ENCODE results near the gene BOD1L1.

BOD1L1 gene

DNA sequence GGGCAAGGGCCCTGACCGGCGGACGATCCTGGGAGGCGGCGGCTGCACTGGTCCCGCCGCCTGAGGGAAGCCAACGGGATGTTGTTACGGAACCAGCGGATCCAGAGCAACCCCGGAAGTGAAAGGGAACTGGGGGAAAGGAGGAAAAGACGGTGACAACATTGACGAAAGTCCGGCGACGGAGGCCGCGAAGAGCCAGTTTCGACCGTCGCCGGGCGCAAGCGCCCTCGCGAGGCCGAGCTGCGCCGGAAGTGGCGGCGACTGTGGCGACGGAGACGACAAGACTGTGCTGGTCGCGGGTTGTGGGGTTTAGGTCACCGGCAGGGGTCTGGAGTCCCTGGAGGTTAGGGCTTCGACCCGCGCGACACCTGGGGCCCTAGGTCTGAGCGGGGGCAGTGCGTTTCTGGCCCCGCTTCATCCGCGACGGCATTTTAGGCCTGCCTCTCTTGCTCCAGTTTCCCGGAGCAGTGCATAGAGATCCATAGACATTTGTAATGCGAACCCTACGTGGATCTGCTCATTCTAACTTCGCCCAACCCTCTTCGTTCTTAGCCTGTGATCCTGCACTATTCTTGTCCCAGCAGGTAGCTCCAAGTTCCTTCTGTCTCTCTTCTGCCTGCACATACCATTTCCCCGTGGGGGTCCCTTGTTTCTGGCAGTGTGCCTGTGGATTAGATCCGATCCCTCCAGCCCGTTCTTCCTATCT lies at the start of gene BOD1L1:
TSS of gene BOD1L1 (minus strand) at position 120 of the 706 bp plus-strand sequence. CDS start 138 bp downstream, outside the sequence.
- peak; percentile 85 for DNase-seq

DNA sequence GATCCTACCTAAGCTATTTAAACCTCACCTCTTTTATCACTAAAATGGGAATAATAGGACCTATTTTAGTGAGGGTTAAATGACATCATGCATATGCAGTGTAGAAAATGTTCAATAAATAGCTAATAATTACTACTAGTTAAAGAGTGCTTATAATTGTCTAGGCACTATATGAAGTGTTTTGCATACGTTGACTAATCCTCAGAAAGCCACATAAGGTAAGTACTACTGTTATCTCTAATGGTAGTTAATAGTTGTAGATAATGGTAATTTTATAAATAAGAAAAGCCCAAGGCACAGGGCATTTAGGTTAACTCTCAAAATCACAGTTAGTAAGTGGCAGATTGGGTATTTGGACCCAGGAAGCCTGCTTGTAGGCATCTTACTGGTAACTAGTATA lies 47.4 kb upstream of the BOD1L1 start:
- DNase-seq = no peak

DNA sequence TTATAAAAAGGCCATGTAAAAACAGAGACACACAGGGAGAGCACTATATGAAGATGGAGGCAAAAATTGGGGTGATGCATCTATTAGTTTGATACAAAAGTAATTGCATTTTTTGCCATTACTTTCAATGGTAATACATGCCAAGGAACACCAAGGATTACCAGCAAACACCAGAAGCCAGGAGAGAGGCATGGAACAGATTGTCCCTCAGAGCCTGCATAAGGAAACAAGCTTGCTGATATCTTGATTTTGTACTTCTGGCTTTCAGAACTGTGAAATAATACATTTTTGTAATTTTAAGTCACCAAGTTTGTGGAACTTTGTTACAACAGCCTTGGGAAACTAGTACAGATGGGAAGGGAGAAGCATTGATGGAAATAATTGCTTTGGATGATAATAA lies 45.6 kb upstream of the BOD1L1 start:
- no peak for DNase-seq

DNA sequence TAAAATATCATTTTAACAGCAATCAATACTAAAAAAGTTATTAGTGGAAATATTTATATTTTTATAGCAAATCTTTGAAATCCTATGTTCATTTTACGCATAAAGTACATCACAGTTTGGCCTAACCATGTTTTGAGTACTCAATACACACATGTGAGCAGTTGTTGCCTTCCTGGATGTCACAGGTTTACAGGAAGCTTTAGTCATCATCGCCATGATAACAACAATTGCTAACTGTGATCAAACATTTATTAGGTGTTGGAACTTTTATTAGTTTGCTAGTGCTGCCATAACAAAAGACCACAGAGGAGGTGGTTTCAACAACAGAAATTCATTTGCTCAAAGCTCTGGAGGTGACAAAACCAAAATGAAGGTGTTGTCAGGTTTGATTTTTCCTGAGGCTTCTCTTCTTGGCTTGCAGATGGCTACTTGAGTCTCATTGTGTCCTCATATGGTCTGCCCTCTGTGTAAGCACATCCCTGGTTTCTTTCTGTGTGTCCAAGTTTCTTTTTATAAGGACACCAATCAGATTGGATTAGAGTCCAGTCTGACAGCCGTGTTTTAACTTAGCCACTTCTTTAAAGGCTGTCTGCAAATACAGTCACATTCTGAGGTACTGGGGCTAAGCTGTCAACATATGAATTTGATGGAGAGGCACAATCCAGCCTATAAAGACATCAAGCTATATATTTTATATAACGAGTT lies 43.1 kb upstream of the BOD1L1 start:
- DNase-seq = no peak

DNA sequence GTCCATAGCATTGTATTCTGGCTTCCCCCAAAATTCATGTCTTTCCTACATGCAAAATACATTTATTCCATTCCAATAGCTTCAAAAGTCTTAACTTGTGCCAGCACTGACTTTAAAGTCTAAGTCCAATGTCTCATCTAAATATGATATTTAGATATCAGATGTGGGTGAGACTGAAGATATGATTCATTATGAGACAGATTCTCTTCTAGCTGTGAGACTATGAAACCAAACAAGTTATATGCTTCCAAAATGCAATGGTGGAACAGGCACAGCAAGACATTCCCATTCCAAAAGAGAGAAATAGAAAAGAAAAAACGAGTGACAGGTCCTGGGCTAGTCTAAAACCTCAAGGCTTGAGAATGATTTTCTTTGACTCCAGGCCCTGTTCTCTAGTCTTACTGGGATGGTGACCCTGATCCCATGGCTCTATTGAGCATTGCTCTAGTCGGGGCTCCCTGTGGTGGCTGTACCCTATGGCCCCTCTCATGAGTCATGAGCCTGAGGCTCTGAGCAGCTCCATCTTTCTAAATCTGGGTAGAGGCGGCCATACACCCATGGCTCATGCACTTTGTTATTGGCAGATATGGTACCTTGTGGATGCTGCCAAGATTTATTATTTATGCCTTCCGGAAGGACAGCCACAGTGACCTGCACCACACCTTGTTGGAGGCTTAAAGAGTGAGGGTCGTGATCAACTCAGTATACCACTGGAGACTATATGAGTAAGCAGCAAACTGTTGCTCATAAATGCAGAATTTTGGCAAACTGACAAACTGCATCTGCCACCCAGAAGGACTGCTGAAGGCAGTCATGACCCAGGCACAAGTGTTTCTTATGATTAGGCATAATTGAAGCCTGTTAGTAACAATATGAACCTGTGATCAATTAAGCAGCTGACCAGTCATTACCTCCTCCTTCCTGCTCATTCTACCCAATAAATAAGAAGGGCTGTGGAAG lies 38.5 kb upstream of the BOD1L1 start:
- no peak for DNase-seq

DNA sequence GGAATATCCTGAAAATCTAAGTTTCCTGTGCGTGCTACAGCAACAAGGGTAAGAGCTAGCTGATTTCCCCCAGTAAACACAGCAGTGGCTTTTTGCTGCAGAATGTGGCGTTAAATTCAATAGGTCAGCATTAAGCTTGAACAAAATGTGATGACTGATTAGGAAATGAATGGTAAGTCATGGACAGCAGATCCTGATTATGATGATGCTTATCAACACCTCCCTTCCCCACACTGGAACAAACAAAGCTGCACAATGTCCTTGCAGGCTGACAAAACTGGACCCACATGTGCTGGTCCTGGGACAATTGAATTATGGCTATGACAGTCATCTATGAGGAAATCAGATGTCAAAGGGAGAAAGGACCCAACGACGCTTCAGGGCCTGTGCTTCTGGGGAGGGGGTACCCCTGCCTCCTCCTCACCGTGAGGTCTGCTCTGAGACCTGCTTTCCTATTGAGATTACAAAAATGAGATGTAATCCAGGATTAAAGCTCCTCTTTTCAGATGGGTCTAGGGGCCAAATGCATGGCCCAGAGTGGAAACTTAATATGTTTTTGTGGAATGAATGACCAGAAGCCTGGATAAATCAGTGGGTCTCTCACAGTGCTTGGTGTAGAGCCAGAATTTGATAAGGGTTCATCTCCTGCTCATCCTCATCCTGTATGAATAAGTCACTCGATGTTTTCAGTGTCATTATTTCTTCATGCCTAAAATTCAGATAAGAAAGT lies 32.0 kb upstream of the BOD1L1 start:
- DNase-seq = no peak

DNA sequence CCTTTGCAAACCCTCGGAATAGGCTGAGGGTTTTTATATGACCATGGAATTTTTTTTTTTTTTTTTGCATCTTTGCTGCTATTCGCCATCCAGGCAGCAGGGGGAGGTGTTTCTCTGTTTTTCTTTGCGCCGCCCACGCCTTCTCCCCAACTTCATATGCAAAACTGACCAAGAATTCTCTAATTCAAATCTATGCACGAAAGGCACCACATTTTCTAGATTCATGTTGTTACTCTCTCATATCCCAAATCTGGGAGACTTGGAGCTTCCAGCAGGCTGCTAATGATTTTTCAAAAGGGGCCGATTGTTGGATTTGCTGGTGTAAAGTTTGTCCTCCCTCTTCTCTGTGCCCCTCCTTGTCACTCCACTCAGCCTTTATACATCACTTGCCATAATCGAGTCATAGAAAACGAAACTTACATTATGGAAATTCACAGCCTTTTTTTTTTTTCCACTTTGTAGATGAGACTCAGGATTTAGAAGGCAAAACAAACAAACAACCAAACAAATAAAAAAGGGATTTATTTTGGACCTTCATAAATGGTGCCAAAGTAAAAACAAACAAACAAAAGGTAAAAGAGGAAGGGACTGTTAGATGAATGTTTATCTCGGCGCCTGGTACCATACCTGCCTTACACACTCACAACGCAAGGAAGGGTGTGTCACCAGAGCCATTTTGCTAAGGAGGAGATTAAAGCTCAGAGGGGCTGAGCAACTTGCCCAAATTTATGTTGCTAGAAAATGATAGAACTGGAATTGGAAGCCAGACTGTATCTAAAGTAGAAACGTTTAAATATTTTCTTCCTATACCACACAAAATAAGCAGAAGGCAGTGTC lies 29.3 kb upstream of the BOD1L1 start:
- DNase-seq = peak; percentile 68

DNA sequence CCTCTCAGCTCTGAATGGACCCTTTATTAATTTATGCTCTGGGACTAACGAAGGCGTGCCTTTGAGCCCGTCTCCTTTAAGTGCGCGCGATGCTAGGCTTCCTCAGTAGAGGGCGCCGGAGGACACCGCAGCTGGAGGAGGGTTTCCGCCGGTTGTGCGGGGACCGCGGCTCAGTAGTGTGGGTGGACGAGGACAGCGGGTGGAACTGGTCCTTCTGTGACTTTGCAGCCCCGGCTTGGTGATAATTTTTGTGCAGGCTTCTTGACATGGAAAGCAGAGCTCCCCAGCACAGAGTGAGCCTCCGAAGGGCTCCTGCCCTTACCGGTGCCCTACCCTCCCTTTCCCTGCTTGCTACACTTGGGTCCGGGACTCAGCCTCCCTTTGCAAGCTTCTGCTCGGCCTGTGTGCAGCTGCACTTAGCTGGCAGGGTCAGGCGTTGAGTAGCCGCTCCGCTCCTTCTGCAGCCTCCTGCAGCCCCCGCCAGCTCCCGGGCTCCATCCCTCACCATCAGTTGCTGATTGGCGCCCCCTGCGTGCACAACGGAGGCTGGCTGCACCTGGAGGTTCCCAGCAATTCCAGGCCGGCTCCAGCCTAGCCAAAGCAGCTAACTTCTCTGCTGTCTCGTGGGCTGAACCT lies 26.8 kb upstream of the BOD1L1 start:
- peak; percentile 82 for DNase-seq

DNA sequence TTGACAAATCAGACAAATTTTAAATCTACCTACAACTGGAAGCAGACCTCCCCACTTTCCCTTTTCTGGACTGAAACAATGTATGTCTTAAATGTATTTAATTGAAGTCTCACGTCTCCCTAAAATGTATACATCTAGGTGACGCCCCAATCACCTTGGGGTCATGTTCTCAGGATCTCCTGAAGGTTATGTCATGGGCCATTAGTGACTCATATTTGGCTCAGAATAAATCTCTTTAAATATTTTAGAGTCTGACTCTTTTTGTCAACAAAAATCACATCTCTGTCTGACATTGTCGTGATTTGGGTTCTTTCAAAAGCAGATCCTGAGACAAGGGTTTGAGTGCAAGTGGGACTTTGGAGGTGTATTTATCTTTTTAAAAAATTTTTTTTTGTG lies 26.2 kb upstream of the BOD1L1 start:
- no peak for DNase-seq

DNA sequence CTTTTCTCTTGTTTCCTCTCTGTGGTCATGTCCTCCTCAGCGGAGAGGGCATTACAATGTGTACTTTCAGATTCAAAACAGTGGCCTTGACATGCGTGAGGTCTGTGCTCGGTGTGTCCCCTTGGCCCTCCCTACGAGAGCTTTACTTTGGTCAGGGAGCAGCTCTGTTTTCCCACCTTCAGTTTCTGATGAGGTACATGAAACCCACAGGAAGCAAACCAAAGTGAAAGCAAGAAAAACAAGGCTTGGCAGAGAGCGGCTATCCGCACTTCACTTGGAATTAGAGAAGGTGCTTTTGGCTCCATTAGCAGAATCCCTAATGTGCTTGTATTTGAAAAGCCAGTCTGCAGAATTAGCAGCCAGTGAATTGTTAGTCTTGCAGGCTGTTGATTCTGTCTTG lies 19.5 kb upstream of the BOD1L1 start:
- DNase-seq = no peak

DNA sequence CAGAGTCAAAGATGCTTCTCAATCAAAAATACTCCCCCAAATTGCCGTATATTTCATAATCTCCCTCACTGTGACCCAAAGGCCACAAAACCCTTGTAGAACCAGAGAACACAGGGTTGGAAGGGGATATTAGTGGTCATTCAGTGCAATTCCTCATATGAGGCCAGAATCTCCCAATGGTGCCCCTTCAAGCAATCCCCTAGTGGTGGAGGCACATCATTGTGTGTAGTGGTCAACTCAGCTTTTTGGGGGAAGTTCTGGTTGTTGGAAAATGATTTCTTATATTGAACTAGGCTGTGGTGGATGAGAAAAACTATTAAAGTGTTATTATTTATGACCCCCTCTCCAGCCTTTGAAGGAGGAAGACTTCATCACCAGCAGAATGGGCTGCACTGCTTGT lies 17.6 kb upstream of the BOD1L1 start:
- DNase-seq = no peak

DNA sequence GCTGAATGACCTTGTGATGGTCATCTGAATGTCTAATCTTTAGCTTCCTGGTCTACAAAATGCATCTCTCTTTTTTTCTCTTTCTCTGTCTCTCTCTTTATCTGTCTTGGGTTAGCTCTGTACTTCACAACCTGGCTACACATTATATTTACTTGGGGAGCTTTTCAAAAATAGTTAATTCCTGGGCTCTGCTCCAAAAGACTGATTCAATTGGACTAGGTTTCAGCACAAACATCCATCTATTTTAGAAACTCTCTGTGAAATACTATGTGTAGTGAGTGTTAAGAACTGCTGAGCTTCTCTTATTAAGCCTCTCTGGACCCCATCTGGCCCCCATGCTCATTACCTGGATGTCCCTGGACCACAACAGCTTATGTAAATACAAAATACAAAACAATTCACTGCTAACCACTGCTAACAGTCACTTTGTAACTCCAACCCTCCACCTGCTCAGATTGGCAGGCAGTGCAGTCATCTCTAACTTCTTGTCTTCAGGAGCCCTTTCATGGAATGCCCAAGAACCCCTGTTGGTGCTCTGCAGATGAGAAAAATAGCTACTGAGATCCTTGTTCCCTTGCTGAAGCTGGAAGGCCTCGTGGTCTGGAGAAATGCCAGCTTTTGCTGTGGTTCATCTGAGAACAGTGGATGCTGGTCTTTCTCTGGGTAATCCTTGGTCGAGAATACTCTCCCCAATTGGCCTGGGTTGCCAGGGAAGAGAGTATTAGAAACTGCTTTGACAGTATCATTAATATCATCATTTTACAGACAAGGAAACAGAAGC lies 14.8 kb upstream of the BOD1L1 start:
- DNase-seq = no peak

DNA sequence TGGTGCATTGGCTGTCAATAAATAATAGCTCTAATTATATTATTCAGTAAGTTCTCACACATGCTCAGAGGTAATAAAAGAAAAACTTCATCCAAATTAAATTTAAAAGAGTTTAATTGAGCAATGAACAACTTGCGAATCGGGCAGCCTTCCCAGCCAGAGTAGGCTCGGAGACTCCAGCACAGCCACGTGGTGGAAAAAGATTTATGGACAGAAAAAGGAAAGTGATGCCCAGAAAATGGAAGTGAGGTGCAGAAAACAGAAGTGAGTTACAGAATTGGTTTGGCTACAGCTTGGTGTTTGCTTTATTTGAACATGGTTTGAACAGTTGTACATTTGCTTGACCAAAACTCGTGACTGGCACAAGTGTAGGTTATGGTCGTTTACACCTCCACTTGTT lies 13.6 kb upstream of the BOD1L1 start:
- no peak for DNase-seq

DNA sequence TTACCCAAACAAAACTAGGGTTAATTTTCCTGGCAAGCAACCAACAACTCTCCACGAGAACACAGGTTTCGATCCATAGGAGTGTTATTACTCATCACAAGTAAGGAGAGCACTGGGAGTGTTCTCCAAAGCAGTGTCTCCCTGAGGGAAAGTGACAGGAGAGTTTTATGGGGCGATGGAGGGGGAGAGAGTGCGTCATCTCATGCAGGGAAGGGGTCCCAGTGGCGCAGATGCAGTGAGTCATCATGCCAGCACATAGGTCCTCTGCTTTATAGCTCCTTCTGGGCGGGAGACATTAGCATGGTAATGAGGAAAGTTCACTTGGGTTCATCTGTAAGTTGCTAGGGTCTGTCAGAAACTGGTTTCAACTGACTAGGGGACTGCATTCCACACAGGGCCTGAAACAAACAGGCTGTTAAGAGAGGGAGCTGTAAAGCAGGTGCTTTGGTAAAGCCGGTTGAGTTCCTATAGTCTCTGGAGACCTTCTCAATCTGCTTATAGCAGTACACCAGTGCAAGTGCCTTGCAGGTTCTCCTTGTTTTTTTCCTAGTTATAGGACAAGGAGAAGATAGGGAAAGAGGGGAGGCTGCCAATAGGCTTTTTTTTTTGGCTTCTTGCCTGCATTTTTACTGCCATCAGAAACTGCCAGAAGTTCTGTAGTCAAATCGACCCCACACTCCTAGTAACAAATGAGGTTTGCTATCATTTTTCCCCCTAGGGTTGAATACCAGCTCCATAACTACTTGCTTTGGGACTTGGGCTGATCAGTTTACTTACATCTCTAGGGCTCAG lies 12.8 kb upstream of the BOD1L1 start:
- no peak for DNase-seq

DNA sequence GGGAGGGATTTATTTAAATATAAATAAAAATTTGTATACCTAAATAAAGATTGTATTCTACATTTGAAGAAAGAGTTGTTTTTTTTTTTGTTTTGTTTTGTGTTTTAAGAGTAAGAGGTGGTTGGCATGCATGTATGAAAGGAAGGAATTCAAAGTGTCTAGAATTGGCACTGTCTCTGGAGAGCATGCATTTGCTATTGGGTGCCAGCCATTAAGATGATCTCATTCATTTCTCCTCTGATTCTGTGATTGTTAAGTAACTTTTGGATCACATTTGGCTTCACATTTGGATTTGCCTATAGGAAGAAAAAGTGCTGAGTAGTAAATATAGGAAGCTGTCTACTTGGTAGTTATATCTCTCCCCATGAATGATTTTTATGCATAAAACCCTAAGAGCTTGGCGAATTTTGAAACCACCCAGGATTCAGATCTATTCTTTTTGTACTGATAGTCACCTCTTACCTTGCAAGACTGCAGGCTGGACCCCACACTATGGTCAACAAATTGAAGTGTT lies 7.8 kb upstream of the BOD1L1 start:
- DNase-seq = no peak

DNA sequence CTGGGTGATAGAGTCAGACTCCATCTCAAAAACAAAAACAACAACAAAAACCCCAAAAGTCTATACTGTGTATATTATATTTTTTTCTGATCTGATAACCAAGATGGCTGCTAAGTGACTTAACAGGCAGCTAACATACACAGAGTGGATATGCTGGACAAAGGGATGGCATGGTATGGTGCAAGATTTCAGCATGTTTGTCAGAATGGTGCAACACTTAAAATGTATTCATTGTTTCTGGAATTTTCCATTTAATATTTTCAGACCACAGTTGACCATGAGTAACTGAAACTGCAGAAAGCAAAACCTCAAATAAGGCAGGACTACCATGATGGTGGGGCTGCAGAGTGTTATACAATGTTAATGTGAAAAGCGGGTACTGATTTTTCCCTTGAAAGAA lies 6.1 kb upstream of the BOD1L1 start:
- DNase-seq = no peak

DNA sequence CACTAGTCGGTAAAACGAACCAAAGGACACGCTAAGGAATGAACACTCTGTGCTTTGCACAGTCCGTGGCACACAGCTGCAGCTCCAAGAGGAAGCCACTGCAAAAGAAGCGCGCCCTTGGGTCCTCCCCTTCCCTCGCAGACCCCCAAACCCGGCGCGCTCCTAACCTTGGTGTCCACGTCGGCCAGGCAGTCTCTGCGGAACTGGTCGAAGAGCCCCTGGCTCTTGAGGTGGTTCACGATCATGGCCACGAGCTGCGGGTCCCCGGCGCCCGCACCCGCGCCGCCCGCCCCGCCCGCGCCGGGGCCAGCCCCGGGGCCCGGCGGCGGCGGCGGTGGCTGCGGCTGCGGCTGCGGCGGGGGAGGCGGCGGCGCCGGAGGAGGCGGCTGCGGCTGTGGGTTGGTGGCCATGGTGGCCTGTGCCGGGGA lies 333 bp downstream of the BOD1L1 start:
- no peak for DNase-seq

DNA sequence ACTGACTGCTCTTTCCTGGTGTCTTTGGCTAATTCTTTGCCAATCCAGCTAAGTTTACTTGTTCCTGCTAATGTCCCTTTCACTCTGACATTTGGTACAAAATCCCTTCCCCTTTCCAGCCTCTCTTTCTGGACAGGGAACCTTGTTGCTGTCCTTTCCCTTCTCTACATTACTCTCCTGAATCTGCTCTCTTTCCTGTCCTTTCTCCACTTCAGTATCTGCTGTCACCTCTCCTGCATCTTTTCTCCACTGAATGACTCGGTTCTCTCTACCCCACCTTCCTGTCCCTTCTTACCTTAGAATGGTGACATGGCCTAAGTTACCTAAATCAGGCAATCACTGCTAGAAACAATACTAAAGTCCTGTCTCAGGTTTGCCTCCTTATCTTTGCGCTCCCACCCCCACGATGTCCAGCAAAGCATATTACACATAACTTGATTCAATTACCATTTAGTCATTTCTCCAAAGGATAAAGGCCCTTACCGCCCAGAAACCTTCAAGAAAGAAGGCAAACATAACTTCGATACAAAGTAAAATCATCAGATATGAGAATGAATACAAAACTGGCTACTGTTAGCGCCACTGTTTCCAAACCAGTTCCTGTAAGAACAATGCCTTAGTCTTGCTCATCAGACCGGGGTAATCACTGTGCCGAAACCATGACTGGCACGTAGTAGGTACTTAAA lies 890 bp downstream of the BOD1L1 start:
- DNase-seq = no peak
